DOHH2 (cell line): ENCODE results near the gene CFAP221.

ENCODE experiments used
- H3F3A ChIP-seq: fragments of 200-600 bp; sonication (generic), shearing (Covaris generic); 2 replicates; pipeline ENCODE4 v1.6.0; 2016; ENCODE audit warnings: antibody characterized with exemption, mild to moderate bottlenecking; ENCODE audit not compliant: control insufficient read depth, insufficient read depth
- H3K27ac ChIP-seq: fragments of 200-600 bp; sonication (generic); 2 replicates; pipeline ENCODE4 v1.5.1; 2014; ENCODE audit warnings: low read depth, mild to moderate bottlenecking, low read length, moderate library complexity
- H3K27me3 ChIP-seq: fragments of 200-600 bp; sonication (generic); 2 replicates; pipeline ENCODE4 v1.6.1; 2014; ENCODE audit warnings: mild to moderate bottlenecking, low read length, mixed read lengths; ENCODE audit not compliant: control insufficient read depth
- H3K36me3 ChIP-seq: fragments of 200-600 bp; sonication (generic); 2 replicates; pipeline ENCODE4 v1.6.1; 2014; ENCODE audit warnings: mild to moderate bottlenecking, low read length, moderate library complexity, mixed read lengths; ENCODE audit not compliant: control insufficient read depth
- H3K4me1 ChIP-seq: fragments of 200-600 bp; sonication (generic); 2 replicates; pipeline ENCODE4 v1.6.1; 2014; ENCODE audit warnings: mild to moderate bottlenecking, low read length, mixed read lengths; ENCODE audit not compliant: control insufficient read depth
- H3K4me2 ChIP-seq: fragments of 200-600 bp; sonication (generic); 2 replicates; pipeline ENCODE4 v1.6.0; 2014; ENCODE audit warnings: mild to moderate bottlenecking, low read length, moderate library complexity
- H3K4me3 ChIP-seq: fragments of 200-600 bp; sonication (generic); 2 replicates; pipeline ENCODE4 v1.5.1; 2014; ENCODE audit warnings: mild to moderate bottlenecking, low read length, mixed read lengths
- H3K79me2 ChIP-seq: fragments of 200-600 bp; sonication (generic); 2 replicates; pipeline ENCODE4 v1.6.1; 2014; ENCODE audit warnings: mild to moderate bottlenecking, low read length, mixed read lengths; ENCODE audit not compliant: control insufficient read depth
- H3K9me2 ChIP-seq: fragments of 200-600 bp; sonication (generic); replicated peaks from 2 replicates; pipeline ENCODE4 v1.6.1; 2014; ENCODE audit warnings: mild to moderate bottlenecking, low read length, mixed read lengths; ENCODE audit not compliant: control insufficient read depth
- H3K9me3 ChIP-seq: fragments of 200-600 bp; sonication (generic); 2 replicates; pipeline ENCODE4 v1.6.1; 2014; ENCODE audit warnings: antibody characterized with exemption, low read length, mixed read lengths; ENCODE audit not compliant: control insufficient read depth, insufficient read depth
- H4K20me1 ChIP-seq: fragments of 200-600 bp; sonication (generic); 2 replicates; pipeline ENCODE4 v1.6.0; 2014; ENCODE audit warnings: low read depth, mild to moderate bottlenecking, antibody characterized with exemption, low read length, moderate library complexity; ENCODE audit not compliant: control insufficient read depth, insufficient read depth
- EZH2phosphoT487 ChIP-seq: fragments of 200-600 bp; sonication (generic); IDR thresholded peaks from 2 replicates; pipeline ENCODE4 v1.6.1; 2017; ENCODE audit warnings: borderline replicate concordance, mild to moderate bottlenecking, antibody characterized with exemption, low read length, moderate library complexity, mixed read lengths
- TF ChIP-seq, protein P1 (sequence below): fragments of 200-600 bp; sonication (generic); IDR thresholded peaks from one replicate; pipeline ENCODE4 v1.5.1; 2014; ENCODE audit warnings: antibody characterized with exemption, mild to moderate bottlenecking, low read depth, low read length; ENCODE audit not compliant: poor library complexity, severe bottlenecking

Gene CFAP221

DNA sequence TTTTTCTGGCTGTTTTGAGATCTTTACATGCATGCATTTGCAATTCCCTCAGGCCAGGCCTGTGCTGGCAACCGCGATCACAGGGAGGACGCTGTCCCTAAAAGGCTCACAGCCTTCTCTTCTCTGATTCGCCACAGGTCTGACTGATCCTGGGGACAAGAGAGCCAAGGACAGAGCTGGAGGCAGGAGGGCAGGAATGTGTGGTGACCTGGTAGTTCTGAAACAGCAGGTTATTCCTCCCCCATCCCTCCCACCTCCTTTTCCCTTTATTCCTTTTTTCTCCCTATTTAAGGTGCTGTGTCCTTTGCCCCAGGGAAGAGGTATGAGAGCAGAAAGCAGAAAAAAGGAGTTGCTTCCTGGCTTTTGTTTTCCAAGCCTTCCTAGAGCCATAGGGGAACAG lies 156.6 kb downstream of the CFAP221 start:
- no peaks in the 10 kb centered on the region for H3K79me2 ChIP-seq
- H3K4me2 ChIP-seq, result no peak overlapping the region
- TF ChIP-seq, protein P1, sequence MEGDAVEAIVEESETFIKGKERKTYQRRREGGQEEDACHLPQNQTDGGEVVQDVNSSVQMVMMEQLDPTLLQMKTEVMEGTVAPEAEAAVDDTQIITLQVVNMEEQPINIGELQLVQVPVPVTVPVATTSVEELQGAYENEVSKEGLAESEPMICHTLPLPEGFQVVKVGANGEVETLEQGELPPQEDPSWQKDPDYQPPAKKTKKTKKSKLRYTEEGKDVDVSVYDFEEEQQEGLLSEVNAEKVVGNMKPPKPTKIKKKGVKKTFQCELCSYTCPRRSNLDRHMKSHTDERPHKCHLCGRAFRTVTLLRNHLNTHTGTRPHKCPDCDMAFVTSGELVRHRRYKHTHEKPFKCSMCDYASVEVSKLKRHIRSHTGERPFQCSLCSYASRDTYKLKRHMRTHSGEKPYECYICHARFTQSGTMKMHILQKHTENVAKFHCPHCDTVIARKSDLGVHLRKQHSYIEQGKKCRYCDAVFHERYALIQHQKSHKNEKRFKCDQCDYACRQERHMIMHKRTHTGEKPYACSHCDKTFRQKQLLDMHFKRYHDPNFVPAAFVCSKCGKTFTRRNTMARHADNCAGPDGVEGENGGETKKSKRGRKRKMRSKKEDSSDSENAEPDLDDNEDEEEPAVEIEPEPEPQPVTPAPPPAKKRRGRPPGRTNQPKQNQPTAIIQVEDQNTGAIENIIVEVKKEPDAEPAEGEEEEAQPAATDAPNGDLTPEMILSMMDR, result no peak
- no peak for TF ChIP-seq EZH2phosphoT487
- H4K20me1 ChIP-seq, result no peaks in the 10 kb centered on the region
- no peaks in the 10 kb centered on the region for H3K9me3 ChIP-seq
- no peaks in the 10 kb centered on the region for H3K9me2 ChIP-seq
- no peaks in the 10 kb centered on the region for H3F3A ChIP-seq
- H3K4me3 ChIP-seq, result no peak overlapping the region
- peaks cover 6% of the 10 kb centered on the region for H3K4me1 ChIP-seq
- no peak overlapping the region for H3K27ac ChIP-seq
- H3K36me3 ChIP-seq, result no peaks in the 10 kb centered on the region
- H3K27me3 ChIP-seq, result 0 out of 2 replicates have a peak, but pooled peaks cover 4% of the 10 kb centered on the region

DNA sequence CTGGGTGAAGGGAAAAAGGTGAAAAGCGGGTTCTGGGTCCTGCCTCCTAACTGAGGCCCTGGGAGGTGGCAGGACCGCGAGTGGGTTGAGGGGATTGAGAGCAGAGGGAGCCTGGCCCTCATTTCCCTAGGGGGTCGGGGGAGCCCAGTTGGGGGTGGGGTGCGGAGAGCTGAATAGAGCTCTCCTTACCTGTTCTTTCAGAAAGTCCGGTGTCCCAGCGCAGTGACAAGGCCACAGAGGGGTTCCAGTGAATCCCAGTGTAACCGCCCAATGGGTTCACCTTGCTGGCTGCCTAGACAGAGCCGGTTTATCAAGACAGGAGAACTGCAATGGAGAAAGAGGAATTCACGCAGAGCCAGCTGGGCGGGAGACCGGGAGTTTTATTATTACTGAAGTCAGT lies 157.1 kb downstream of the CFAP221 start:
- no peak overlapping the region for H3K27ac ChIP-seq
- H4K20me1 ChIP-seq, result no peaks in the 10 kb centered on the region
- H3K79me2 ChIP-seq, result no peaks in the 10 kb centered on the region
- no peak overlapping the region for H3K4me2 ChIP-seq
- TF ChIP-seq EZH2phosphoT487, result no peak
- TF ChIP-seq, protein P1, result no peak
- H3K9me3 ChIP-seq, result no peaks in the 10 kb centered on the region
- no peak overlapping the region for H3K4me3 ChIP-seq
- no peaks in the 10 kb centered on the region for H3K36me3 ChIP-seq
- H3K4me1 ChIP-seq, result peaks cover 6% of the 10 kb centered on the region
- H3F3A ChIP-seq, result no peaks in the 10 kb centered on the region
- H3K9me2 ChIP-seq, result no peaks in the 10 kb centered on the region
- H3K27me3 ChIP-seq, result 0 out of 2 replicates have a peak, but pooled peaks cover 4% of the 10 kb centered on the region

DNA sequence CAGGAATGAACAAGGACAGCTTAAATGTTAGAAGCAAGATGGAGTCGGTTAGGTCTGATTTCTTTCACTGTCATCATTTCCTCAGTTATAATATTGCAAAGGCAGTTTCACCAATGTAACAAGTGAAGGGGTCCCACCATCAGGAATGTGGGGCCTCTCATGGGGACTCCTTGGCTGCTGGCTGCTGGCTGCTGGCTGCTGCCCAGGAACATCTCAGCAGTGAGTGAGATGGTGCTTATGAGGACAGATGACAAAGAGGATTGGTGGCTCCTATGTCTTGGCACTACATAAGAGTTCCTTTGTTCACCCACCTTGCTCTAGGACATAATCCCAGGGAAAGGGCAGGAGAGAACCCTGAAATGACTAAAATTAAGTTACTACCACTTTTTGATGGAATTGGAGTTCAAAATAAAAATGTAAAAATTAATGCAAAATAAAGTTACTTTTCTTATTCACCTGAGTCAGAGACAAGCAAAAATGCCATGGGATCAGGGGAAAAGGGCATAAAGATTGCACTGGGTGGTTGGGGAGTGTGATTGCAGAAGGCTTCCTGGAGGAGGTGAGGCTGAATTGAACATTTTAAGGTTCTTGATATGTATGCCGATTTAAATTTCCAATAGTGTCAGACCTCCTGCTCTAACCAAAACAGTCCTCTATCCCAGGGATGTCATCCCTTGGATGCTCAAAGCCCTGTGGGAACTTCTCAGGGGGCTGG lies 158.1 kb downstream of the CFAP221 start:
- Histone ChIP-seq H3K27me3 (0 out of 2 replicates have a peak, but pooled peaks cover 4% of the 10 kb centered on the region), H3K27ac (no peak overlapping the region), H3F3A (no peaks in the 10 kb centered on the region), H3K4me2 (no peak overlapping the region), H3K36me3 (no peaks in the 10 kb centered on the region), H4K20me1 (no peaks in the 10 kb centered on the region), H3K4me1 (peaks cover 5% of the 10 kb centered on the region), H3K9me3 (no peaks in the 10 kb centered on the region), H3K4me3 (no peak overlapping the region), H3K79me2 (no peaks in the 10 kb centered on the region), H3K9me2 (no peaks in the 10 kb centered on the region)
- TF ChIP-seq, protein P1, result no peak
- TF ChIP-seq EZH2phosphoT487, result no peak
